KMS-11 (cell line): ENCODE data around the gene HTR1D.

Experiments
- H2AFZ ChIP-seq: fragments of 200-600 bp; sonication (generic); 2 replicates; pipeline ENCODE4 v1.6.1; 2016; ENCODE audit warnings: antibody characterized with exemption, mixed run types, low read depth
- H3K27ac ChIP-seq: fragments of 200-600 bp; sonication (generic); 2 replicates; pipeline ENCODE4 v1.6.1; 2016; ENCODE audit warnings: mild to moderate bottlenecking, mixed run types
- H3K27me3 ChIP-seq: fragments of 200-600 bp; sonication (generic); 2 replicates; pipeline ENCODE4 v1.6.1; 2017; ENCODE audit warnings: mild to moderate bottlenecking, low read depth, mixed run types, moderate library complexity; ENCODE audit not compliant: insufficient read depth
- H3K36me3 ChIP-seq: fragments of 200-600 bp; sonication (generic); 2 replicates; pipeline ENCODE4 v1.6.1; 2017; ENCODE audit warnings: mild to moderate bottlenecking, mixed run types; ENCODE audit not compliant: insufficient read depth
- H3K4me1 ChIP-seq: fragments of 200-600 bp; sonication (generic); 2 replicates; pipeline ENCODE4 v1.6.1; 2016; ENCODE audit warnings: mild to moderate bottlenecking, low read depth, mixed run types; ENCODE audit not compliant: poor library complexity, severe bottlenecking
- H3K4me2 ChIP-seq: fragments of 200-600 bp; sonication (generic); 2 replicates; pipeline ENCODE4 v1.7.0; 2016; ENCODE audit warnings: mild to moderate bottlenecking, mixed run types
- H3K4me3 ChIP-seq: fragments of 200-600 bp; sonication (generic); IDR thresholded peaks from 2 replicates; pipeline ENCODE4 v1.6.1; 2017; ENCODE audit warnings: low read depth, low read length, mixed read lengths; ENCODE audit not compliant: insufficient read depth
- H3K79me2 ChIP-seq: fragments of 200-600 bp; sonication (generic); 2 replicates; pipeline ENCODE4 v1.6.1; 2016; ENCODE audit warnings: low read depth, mixed run types; ENCODE audit not compliant: insufficient read depth
- H3K9ac ChIP-seq: fragments of 200-600 bp; sonication (generic); 2 replicates; pipeline ENCODE4 v1.6.1; 2016; ENCODE audit warnings: mild to moderate bottlenecking, mixed run types
- H4K20me1 ChIP-seq: fragments of 200-600 bp; sonication (generic); 2 replicates; pipeline ENCODE4 v1.6.1; 2016; ENCODE audit warnings: mild to moderate bottlenecking, mixed run types; ENCODE audit not compliant: insufficient read depth
- CTCF ChIP-seq: fragments of 200-600 bp; sonication (generic); conservative IDR thresholded peaks from 2 replicates; pipeline ENCODE4 v1.6.1; 2017; ENCODE audit warnings: low read depth, mild to moderate bottlenecking, antibody characterized with exemption, low read length, moderate library complexity, mixed read lengths

HTR1D gene

GRCh38 chr1:23177031-23177430 is 40.3 kb downstream of the HTR1D start:
- no peak for TF ChIP-seq CTCF
- H3K36me3 ChIP-seq = no peaks in the 10 kb centered on the region
- H4K20me1 ChIP-seq = no peaks in the 10 kb centered on the region
- no peak overlapping the region for H3K4me3 ChIP-seq
- H3K9ac ChIP-seq = no peak overlapping the region
- H3K4me2 ChIP-seq = no peak overlapping the region
- H3K27me3 ChIP-seq = no peaks in the 10 kb centered on the region
- H3K79me2 ChIP-seq = no peaks in the 10 kb centered on the region
- no peaks in the 10 kb centered on the region for H3K4me1 ChIP-seq
- H3K27ac ChIP-seq = no peak overlapping the region
- no peak overlapping the region for H2AFZ ChIP-seq

- H3K79me2 ChIP-seq = no peaks in the 10 kb centered on the region
- H3K4me3 ChIP-seq = no peak overlapping the region
- no peaks in the 10 kb centered on the region for H4K20me1 ChIP-seq
- H3K4me2 ChIP-seq = no peak overlapping the region
- no peak overlapping the region for H2AFZ ChIP-seq
- no peaks in the 10 kb centered on the region for H3K4me1 ChIP-seq
- no peak for TF ChIP-seq CTCF
- H3K36me3 ChIP-seq = no peaks in the 10 kb centered on the region
- no peak overlapping the region for H3K27ac ChIP-seq
- no peaks in the 10 kb centered on the region for H3K27me3 ChIP-seq
- no peak overlapping the region for H3K9ac ChIP-seq
These were observed 42.7 kb downstream of the HTR1D start for GRCh38 chr1:23174426-23175110.

GRCh38 chr1:23171181-23171755 is 46.0 kb downstream of the HTR1D start:
- Histone ChIP-seq H3K9ac (no peak overlapping the region), H3K4me2 (no peak overlapping the region), H3K4me1 (peaks cover 10% of the 10 kb centered on the region), H3K79me2 (peaks cover 9% of the 10 kb centered on the region; the same call in 1 of the 2 replicates), H3K4me3 (no peak overlapping the region), H3K36me3 (no peaks in the 10 kb centered on the region), H4K20me1 (no peaks in the 10 kb centered on the region), H3K27me3 (no peaks in the 10 kb centered on the region), H3K27ac (no peak overlapping the region), H2AFZ (no peak overlapping the region)
- no peak for TF ChIP-seq CTCF

- H3K79me2 ChIP-seq = peaks cover 9% of the 10 kb centered on the region; the same call in 1 of the 2 replicates
- no peaks in the 10 kb centered on the region for H3K27me3 ChIP-seq
- no peak overlapping the region for H2AFZ ChIP-seq
- H3K4me3 ChIP-seq = no peak overlapping the region
- no peak overlapping the region for H3K27ac ChIP-seq
- no peak overlapping the region for H3K4me2 ChIP-seq
- H3K4me1 ChIP-seq = peaks cover 10% of the 10 kb centered on the region
- TF ChIP-seq CTCF = no peak
- no peaks in the 10 kb centered on the region for H3K36me3 ChIP-seq
- no peaks in the 10 kb centered on the region for H4K20me1 ChIP-seq
- H3K9ac ChIP-seq = no peak overlapping the region
These were observed 47.5 kb downstream of the HTR1D start for GRCh38 chr1:23169727-23170335.
